Pancreas (tissue), 10 donors: Measurements from ENCODE around the gene IQGAP3. TPM values are rescaled to one million over a fixed set of nuclear protein-coding genes. Genes with fewer than 3 reads are reported as not detected.
A peak's percentile ranks its signal among the peaks of the same experiment; 100 is the strongest.

ENCODE experiments used
- ATAC-seq, 4 donors: fragments of 200-7000 bp; cut with Tn5 transposase; one replicate each; pipeline versions ENCODE4 v1.8.0 to v1.9.1; 2020; ENCODE audit warnings: mild to moderate bottlenecking in 4 of 4, moderate library complexity in 4 of 4
- DNase-seq, 6 donors: peaks; one replicate each; pipeline ENCODE4 v3.0.0-alpha.2; 2020
- FAIRE-seq: peaks from 2 replicates; lab custom pipeline; 2012; peaks lifted over from hg19 to GRCh38; lab: Jason Lieb, UNC
- H3K27ac ChIP-seq, 4 donors: fragments of 200-600 bp; sonication (generic); 1 replicate in 3 of 4; 2 replicates in 1 of 4; pipeline versions ENCODE4 v1.5.0 to v1.8.0; 2020
- H3K27me3 ChIP-seq, 4 donors: fragments of 200-600 bp; one replicate each; pipeline ENCODE4 v1.8.0; 2021
- H3K36me3 ChIP-seq, 3 donors: fragments of 200-600 bp; sonication (generic) in 1 of 3; one replicate each; pipeline versions ENCODE4 v1.5.0 to v1.8.0; 2020 to 2021
- H3K4me1 ChIP-seq, 3 donors: fragments of 200-600 bp; one replicate each; pipeline ENCODE4 v1.8.0; 2021
- H3K4me3 ChIP-seq, 4 donors: fragments of 200-600 bp; sonication (generic) in 2 of 4; one replicate each; pipeline versions ENCODE4 v1.5.0 to v1.8.0; 2020 to 2021
- H3K9me3 ChIP-seq, 4 donors: fragments of 200-600 bp; one replicate each; pipeline ENCODE4 v1.8.0; 2021
- CTCF ChIP-seq, 4 donors: fragments of 200-600 bp; sonication (generic) in 3 of 4; IDR thresholded peaks; one replicate each; pipeline versions ENCODE4 v1.5.0 to v1.8.0; 2021; ENCODE audit warnings: antibody characterized with exemption in 4 of 4
- WGBS, 2 donors: extraction: QIAGEN DNeasy Blood & Tissue Kit; methylation state at CpG; one replicate each; pipeline ENCODE4 v1.1.7; 2013; 5-methylcytosine and 5-hydroxymethylcytosine counted together
- intact Hi-C, 3 donors: fragments of 100-400 bp; cut with DNase I; formaldehyde crosslinking; loops; one replicate each; pipeline versions ENCODE4 v1.11.1 to v1.14.2; 2022
- polyA plus RNA-seq, 2 donors: library from polyadenylated mRNA; stranded (reverse); fragments of 200-250 nt; gene quantifications; one replicate each; pipeline ENCODE4 v1.2.3, GENCODE V29; 2013
- total RNA-seq, 6 donors: library from RNA; stranded (reverse); fragmentation: NEBNext Ultra II Directional in 4 of 6; extraction: Animal tissue kit (Norgen Biotek cat#: 25700) in 4 of 6; gene quantifications; one replicate each; pipeline versions ENCODE4 v1.2.1 to v1.2.4, GENCODE V29; 2021 to 2023
- donor health status: healthy with polysubstance abuse.
- donor health status: DM: no; HTN: no; CAD: no; lungs with moderate emphysema.
- donor health status: DM: no; HTN: no; CAD: no.
- donor health status: control.
- donor health status: control.
- donor health status: Bipolar disorder and iron deficiency.
- donor health status: DM: yes; HTN: yes; CAD: no.
- donor health status: DM: no; HTN: no; CAD: no.
- donor health status: DM: no; HTN: no; CAD: no.
- donor health status: DM: yes; HTN: yes; CAD: no.

IQGAP3 gene
- total and polyA plus RNA-seq, 8 donors = 0.02 to 0.90 (median 0.23) TPM; not detected in 1

GRCh38 chr1:156540955-156541354 is 31.4 kb downstream of the IQGAP3 start:
- peak in 2 of 4 donors; percentile 51 to 74 for ATAC-seq
- DNase-seq = peak in 1 of 6 donors; percentile 28
- Histone ChIP-seq H3K4me3 (no peak overlapping the region), H3K36me3 (no peaks in the 10 kb centered on the region), H3K4me1 (no peaks in the 10 kb centered on the region), H3K9me3 (no peaks in the 10 kb centered on the region), H3K27me3 (no peaks in the 10 kb centered on the region), H3K27ac (no peak overlapping the region)
- intact Hi-C loops = no loop called here
- no peak for FAIRE-seq
- 85 to 100% methylated on average over 2 of the region's 2 CpGs for WGBS, 2 donors
- no peak for TF ChIP-seq CTCF (IDR thresholded peaks at IDR 0.05)

GRCh38 chr1:156539818-156540355 is 32.5 kb downstream of the IQGAP3 start:
- no peaks in the 10 kb centered on the region for H3K4me1 ChIP-seq
- no peak overlapping the region for H3K4me3 ChIP-seq
- FAIRE-seq (no peak), ATAC-seq (peak in 2 of 4 donors; percentile 35 to 48), DNase-seq (peak in 1 of 6 donors; percentile 21)
- no peaks in the 10 kb centered on the region for H3K36me3 ChIP-seq
- intact Hi-C loops = no loop called here
- no peaks in the 10 kb centered on the region for H3K9me3 ChIP-seq
- no peak overlapping the region for H3K27ac ChIP-seq
- WGBS, 2 donors = 88 to 94% methylated on average over 4 of the region's 4 CpGs
- no peaks in the 10 kb centered on the region for H3K27me3 ChIP-seq
- TF ChIP-seq CTCF (IDR thresholded peaks at IDR 0.05) = no peak

- Histone ChIP-seq H3K27ac (no peak overlapping the region), H3K27me3 (no peaks in the 10 kb centered on the region), H3K4me3 (no peak overlapping the region), H3K4me1 (no peaks in the 10 kb centered on the region), H3K36me3 (no peaks in the 10 kb centered on the region), H3K9me3 (no peaks in the 10 kb centered on the region)
- 91 to 93% methylated on average over 10 of the region's 10 CpGs for WGBS, 2 donors
- intact Hi-C loops = no loop called here
- no peak for TF ChIP-seq CTCF (IDR thresholded peaks at IDR 0.05)
- DNase-seq (peak in 1 of 6 donors; percentile 24), FAIRE-seq (no peak), ATAC-seq (no peak)
These were observed 33.5 kb downstream of the IQGAP3 start for GRCh38 chr1:156538711-156539440.

DNA sequence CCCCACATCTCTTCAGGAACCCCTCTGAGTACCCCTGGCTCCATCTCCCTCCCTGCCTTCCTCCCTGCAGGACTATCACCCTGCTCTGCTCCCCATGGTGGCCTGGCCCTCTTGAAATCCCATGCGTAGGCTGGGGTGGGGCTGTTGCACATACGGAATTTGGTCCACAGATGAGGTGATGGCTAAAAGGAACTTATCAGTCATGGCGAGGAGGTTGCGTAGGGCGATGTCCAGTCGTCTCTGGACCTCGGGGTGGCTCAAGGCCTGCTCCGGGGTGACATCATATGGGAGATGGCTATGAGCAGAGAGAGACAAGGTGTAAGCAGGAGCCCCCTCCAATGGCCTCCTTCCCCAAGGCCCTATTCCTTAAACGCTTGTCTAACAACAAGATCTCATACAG is 35.3 kb downstream of the IQGAP3 start:
- no peaks in the 10 kb centered on the region for H3K27me3 ChIP-seq
- no peak overlapping the region for H3K27ac ChIP-seq
- ATAC-seq (no peak), FAIRE-seq (no peak), DNase-seq (peak in 1 of 6 donors; percentile 11)
- no peak for TF ChIP-seq CTCF (IDR thresholded peaks at IDR 0.05)
- no peaks in the 10 kb centered on the region for H3K9me3 ChIP-seq
- no peak overlapping the region for H3K4me3 ChIP-seq
- intact Hi-C loops = no loop called here
- WGBS, 2 donors = 91 to 92% methylated on average over 9 of the region's 9 CpGs
- no peaks in the 10 kb centered on the region for H3K36me3 ChIP-seq
- no peaks in the 10 kb centered on the region for H3K4me1 ChIP-seq
